ENCODE data around the gene ULBP3. TPM values are rescaled to one million over a fixed set of nuclear protein-coding genes. Genes with fewer than 3 reads are reported as not detected.

Gene ULBP3
- total and polyA plus RNA-seq, 2 of the 13 experiments (the other 11 are each of a cell fraction or from before 2014, with no cell fraction given), result 0.42 to 0.48 TPM

DNA sequence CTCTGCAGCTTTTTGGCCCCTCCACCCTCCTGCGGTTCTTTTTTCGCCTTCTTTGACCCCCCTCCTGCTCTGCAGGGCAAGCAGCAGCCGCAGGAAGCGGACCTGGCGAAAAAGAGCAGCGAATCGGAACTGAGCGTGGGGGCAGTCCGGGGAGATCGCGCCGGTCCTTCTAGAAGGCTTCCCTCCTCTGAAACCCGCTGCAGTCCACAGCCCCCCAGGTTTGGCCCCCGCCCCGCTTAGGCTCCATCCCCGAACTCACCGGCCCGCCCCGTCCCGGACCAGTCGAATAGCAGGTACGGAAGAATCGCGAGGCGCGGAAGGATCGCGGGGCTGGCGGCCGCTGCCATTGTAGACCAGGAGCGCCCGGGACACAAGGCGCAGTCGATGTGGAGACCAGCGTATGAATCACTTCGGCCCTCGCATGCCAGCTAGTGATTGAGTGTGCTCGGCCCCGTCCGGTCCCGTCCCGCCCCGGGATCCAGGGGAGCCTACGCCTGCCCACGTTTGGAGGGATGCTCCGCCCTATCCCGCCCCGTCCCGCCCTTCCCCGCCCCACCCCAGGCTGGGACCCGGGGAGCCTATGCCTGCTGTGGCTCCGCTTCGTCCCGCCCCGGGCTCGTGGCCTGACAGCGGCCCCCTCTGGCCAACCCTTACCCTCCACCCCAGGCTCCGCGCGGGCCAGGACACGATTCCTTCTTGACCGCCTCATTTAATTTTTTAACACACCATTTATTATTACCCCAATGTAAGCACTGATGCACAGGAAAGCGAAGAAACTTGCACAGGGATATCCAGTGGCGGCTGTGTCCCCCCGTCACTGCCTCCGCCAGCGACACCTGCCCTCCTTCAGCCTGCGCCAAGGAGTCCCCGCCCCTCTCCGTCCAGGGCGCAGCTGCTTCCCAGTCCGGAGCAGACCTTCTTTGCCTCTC, at the start of gene ULBP3 (continued):
- no peak for TF ChIP-seq MZF1 (CRISPR knock-in tag; IDR thresholded peaks at IDR 0.05; ENCODE audit: borderline replicate concordance)
- no peak for TF ChIP-seq ZNF614 (CRISPR knock-in tag; IDR thresholded peaks at IDR 0.05; ENCODE audit: borderline replicate concordance)
- no peak for TF ChIP-seq CEBPG (CRISPR knock-in tag; IDR thresholded peaks at IDR 0.05)
- TF ChIP-seq REL (CRISPR knock-in tag; conservative IDR thresholded peaks at IDR 0.05), result no peak
- TF ChIP-seq, protein P1, sequence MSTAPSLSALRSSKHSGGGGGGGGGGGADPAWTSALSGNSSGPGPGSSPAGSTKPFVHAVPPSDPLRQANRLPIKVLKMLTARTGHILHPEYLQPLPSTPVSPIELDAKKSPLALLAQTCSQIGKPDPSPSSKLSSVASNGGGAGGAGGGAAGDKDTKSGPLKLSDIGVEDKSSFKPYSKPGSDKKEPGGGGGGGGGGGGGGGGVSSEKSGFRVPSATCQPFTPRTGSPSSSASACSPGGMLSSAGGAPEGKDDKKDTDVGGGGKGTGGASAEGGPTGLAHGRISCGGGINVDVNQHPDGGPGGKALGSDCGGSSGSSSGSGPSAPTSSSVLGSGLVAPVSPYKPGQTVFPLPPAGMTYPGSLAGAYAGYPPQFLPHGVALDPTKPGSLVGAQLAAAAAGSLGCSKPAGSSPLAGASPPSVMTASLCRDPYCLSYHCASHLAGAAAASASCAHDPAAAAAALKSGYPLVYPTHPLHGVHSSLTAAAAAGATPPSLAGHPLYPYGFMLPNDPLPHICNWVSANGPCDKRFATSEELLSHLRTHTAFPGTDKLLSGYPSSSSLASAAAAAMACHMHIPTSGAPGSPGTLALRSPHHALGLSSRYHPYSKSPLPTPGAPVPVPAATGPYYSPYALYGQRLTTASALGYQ (CRISPR knock-in tag; IDR thresholded peaks at IDR 0.05), result no peak
- TF ChIP-seq PHB2 (IDR thresholded peaks at IDR 0.05; ENCODE audit: partially characterized antibody), result no peak
- TF ChIP-seq ZNF333 (CRISPR knock-in tag; IDR thresholded peaks at IDR 0.05; ENCODE audit: borderline replicate concordance), result no peak
- no peak for TF ChIP-seq HDAC6 (IDR thresholded peaks at IDR 0.05; ENCODE audit: low read depth, low read length)
- TF ChIP-seq HMGA1 (CRISPR knock-in tag; conservative IDR thresholded peaks at IDR 0.05), result no peak
- no peak for TF ChIP-seq SRSF9 (IDR thresholded peaks at IDR 0.05; ENCODE audit: borderline replicate concordance, insufficient read depth, low read depth, low read length, poor library complexity, severe bottlenecking)
- TF ChIP-seq, protein P2, sequence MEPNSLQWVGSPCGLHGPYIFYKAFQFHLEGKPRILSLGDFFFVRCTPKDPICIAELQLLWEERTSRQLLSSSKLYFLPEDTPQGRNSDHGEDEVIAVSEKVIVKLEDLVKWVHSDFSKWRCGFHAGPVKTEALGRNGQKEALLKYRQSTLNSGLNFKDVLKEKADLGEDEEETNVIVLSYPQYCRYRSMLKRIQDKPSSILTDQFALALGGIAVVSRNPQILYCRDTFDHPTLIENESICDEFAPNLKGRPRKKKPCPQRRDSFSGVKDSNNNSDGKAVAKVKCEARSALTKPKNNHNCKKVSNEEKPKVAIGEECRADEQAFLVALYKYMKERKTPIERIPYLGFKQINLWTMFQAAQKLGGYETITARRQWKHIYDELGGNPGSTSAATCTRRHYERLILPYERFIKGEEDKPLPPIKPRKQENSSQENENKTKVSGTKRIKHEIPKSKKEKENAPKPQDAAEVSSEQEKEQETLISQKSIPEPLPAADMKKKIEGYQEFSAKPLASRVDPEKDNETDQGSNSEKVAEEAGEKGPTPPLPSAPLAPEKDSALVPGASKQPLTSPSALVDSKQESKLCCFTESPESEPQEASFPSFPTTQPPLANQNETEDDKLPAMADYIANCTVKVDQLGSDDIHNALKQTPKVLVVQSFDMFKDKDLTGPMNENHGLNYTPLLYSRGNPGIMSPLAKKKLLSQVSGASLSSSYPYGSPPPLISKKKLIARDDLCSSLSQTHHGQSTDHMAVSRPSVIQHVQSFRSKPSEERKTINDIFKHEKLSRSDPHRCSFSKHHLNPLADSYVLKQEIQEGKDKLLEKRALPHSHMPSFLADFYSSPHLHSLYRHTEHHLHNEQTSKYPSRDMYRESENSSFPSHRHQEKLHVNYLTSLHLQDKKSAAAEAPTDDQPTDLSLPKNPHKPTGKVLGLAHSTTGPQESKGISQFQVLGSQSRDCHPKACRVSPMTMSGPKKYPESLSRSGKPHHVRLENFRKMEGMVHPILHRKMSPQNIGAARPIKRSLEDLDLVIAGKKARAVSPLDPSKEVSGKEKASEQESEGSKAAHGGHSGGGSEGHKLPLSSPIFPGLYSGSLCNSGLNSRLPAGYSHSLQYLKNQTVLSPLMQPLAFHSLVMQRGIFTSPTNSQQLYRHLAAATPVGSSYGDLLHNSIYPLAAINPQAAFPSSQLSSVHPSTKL (CRISPR knock-in tag; IDR thresholded peaks at IDR 0.05), result no peak
- no peak for TF ChIP-seq ZNF274 (CRISPR knock-in tag; IDR thresholded peaks at IDR 0.05)
- TF ChIP-seq ZBTB38 (CRISPR knock-in tag; IDR thresholded peaks at IDR 0.05), result 0 out of 2 replicates have a peak, but pooled peaks have one; percentile 43
- TF ChIP-seq, protein P3, sequence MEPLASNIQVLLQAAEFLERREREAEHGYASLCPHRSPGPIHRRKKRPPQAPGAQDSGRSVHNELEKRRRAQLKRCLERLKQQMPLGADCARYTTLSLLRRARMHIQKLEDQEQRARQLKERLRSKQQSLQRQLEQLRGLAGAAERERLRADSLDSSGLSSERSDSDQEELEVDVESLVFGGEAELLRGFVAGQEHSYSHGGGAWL (CRISPR knock-in tag; IDR thresholded peaks at IDR 0.05), result no peak
- TF ChIP-seq, protein P4, sequence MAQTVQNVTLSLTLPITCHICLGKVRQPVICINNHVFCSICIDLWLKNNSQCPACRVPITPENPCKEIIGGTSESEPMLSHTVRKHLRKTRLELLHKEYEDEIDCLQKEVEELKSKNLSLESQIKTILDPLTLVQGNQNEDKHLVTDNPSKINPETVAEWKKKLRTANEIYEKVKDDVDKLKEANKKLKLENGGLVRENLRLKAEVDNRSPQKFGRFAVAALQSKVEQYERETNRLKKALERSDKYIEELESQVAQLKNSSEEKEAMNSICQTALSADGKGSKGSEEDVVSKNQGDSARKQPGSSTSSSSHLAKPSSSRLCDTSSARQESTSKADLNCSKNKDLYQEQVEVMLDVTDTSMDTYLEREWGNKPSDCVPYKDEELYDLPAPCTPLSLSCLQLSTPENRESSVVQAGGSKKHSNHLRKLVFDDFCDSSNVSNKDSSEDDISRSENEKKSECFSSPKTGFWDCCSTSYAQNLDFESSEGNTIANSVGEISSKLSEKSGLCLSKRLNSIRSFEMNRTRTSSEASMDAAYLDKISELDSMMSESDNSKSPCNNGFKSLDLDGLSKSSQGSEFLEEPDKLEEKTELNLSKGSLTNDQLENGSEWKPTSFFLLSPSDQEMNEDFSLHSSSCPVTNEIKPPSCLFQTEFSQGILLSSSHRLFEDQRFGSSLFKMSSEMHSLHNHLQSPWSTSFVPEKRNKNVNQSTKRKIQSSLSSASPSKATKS (CRISPR knock-in tag; IDR thresholded peaks at IDR 0.05), result no peak
- TF ChIP-seq RORA (CRISPR knock-in tag; IDR thresholded peaks at IDR 0.05), result no peak
- no peak for TF ChIP-seq ZNF143 (CRISPR knock-in tag; IDR thresholded peaks at IDR 0.05)
- no peak for TF ChIP-seq GATAD1 (CRISPR knock-in tag; IDR thresholded peaks at IDR 0.05)
- TF ChIP-seq CREM (IDR thresholded peaks at IDR 0.05), result no peak
- no peak for TF ChIP-seq CREM (CRISPR knock-in tag; IDR thresholded peaks at IDR 0.05)
- TF ChIP-seq AGO1 (IDR thresholded peaks at IDR 0.05; ENCODE audit: low read depth, low read length, poor library complexity, severe bottlenecking), result no peak
- no peak for TF ChIP-seq RAD21 (CRISPR knock-in tag; IDR thresholded peaks at IDR 0.05)
